ENCODE data around the gene PSMA5.

DNA sequence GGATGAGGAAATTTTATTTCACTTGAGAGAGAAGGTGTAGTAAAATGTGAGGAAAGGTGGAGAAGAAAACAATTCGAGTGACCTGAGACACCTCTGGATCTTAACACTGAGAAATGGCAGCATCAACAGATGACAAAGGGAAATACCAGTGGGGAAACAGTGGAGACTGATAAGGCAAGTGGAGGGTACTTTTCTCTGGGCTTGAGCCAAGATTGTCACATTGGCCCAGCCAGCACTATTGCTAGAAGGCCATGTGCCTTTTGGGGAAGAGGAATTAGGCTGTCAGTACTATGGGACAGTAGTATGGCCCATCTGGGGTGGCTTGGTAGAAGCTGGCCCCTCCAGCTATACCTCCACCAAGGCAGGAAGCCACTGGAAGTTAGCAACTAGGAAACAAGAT lies 48.4 kb upstream of the PSMA5 start:
- TF ChIP-seq, protein P1, sequence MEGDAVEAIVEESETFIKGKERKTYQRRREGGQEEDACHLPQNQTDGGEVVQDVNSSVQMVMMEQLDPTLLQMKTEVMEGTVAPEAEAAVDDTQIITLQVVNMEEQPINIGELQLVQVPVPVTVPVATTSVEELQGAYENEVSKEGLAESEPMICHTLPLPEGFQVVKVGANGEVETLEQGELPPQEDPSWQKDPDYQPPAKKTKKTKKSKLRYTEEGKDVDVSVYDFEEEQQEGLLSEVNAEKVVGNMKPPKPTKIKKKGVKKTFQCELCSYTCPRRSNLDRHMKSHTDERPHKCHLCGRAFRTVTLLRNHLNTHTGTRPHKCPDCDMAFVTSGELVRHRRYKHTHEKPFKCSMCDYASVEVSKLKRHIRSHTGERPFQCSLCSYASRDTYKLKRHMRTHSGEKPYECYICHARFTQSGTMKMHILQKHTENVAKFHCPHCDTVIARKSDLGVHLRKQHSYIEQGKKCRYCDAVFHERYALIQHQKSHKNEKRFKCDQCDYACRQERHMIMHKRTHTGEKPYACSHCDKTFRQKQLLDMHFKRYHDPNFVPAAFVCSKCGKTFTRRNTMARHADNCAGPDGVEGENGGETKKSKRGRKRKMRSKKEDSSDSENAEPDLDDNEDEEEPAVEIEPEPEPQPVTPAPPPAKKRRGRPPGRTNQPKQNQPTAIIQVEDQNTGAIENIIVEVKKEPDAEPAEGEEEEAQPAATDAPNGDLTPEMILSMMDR (IDR thresholded peaks at IDR 0.05), result no peak
- TF ChIP-seq EZH2 (IDR thresholded peaks at IDR 0.05) (no peak), EZH2phosphoT487 (IDR thresholded peaks at IDR 0.05) (no peak)

All from neural progenitor cell (in vitro differentiated cells).